Chondrocyte (in vitro differentiated cells): Measurements from ENCODE around the gene NUDT9. TPM values are rescaled to one million over a fixed set of nuclear protein-coding genes. Genes with fewer than 3 reads are reported as not detected.

Source experiments
- DNase-seq: peaks from one replicate; pipeline ENCODE4 v3.0.0; 2021; ENCODE audit warnings: mixed read lengths, low spot score
- H3K27ac Mint-ChIP-seq: one replicate; pipeline ENCODE4 v1.8.0; 2021; ENCODE audit warnings: mild to moderate bottlenecking, moderate library complexity, mixed read lengths; ENCODE audit not compliant: unreplicated experiment
- H3K27me3 Mint-ChIP-seq: 2 replicates; pipeline ENCODE4 v1.8.0; 2021; ENCODE audit warnings: low read depth, mixed read lengths
- H3K36me3 Mint-ChIP-seq: 2 replicates; pipeline ENCODE4 v1.8.0; 2021; ENCODE audit warnings: low read depth, mixed read lengths
- H3K4me1 Mint-ChIP-seq: 2 replicates; pipeline ENCODE4 v1.8.0; 2021; ENCODE audit warnings: low read depth, mild to moderate bottlenecking, mixed read lengths
- H3K4me3 Mint-ChIP-seq: one replicate; pipeline ENCODE4 v1.8.0; 2021; ENCODE audit warnings: mild to moderate bottlenecking, moderate library complexity, mixed read lengths; ENCODE audit not compliant: unreplicated experiment
- H3K9me3 Mint-ChIP-seq: 2 replicates; pipeline ENCODE4 v1.8.0; 2021; ENCODE audit warnings: low read depth, mixed read lengths
- total RNA-seq: library from RNA; stranded (reverse); gene quantifications from 3 replicates; pipeline ENCODE4 v1.2.1, GENCODE V29; 2021
- TF ChIP-seq, protein P1 (sequence below): fragments of 200-600 bp; sonication (generic); IDR thresholded peaks from 2 replicates; pipeline ENCODE4 v1.5.0; 2021; ENCODE audit warnings: antibody characterized with exemption, mild to moderate bottlenecking, moderate library complexity

The NUDT9 gene
- total RNA-seq, 1 donor from 2014 or later: 20.5 TPM

DNA sequence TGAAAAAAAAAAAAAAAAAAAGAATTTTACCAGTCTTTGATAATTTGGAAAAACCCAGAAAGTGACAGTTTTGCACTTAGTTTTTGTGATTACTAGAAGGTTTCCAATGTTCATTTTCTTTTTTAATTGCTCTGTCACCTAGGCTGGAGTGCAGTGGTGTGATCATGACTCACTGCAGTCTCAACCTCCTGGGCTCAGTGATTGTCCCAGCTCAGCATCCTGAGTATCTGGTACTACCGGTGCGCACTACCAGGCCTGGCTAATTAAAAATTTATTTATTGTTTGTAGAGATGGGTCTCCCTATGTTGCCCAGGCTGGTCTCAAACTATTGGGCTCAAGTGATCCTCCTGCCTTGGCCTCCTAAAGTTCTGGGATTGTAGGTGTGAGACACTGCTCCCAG lies 3.3 kb downstream of the NUDT9 start:
- H3K27ac Mint-ChIP-seq: no peak overlapping the region
- TF ChIP-seq, protein P1, sequence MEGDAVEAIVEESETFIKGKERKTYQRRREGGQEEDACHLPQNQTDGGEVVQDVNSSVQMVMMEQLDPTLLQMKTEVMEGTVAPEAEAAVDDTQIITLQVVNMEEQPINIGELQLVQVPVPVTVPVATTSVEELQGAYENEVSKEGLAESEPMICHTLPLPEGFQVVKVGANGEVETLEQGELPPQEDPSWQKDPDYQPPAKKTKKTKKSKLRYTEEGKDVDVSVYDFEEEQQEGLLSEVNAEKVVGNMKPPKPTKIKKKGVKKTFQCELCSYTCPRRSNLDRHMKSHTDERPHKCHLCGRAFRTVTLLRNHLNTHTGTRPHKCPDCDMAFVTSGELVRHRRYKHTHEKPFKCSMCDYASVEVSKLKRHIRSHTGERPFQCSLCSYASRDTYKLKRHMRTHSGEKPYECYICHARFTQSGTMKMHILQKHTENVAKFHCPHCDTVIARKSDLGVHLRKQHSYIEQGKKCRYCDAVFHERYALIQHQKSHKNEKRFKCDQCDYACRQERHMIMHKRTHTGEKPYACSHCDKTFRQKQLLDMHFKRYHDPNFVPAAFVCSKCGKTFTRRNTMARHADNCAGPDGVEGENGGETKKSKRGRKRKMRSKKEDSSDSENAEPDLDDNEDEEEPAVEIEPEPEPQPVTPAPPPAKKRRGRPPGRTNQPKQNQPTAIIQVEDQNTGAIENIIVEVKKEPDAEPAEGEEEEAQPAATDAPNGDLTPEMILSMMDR: no peak
- peaks cover 32% of the 10 kb centered on the region for H3K4me1 Mint-ChIP-seq
- H3K4me3 Mint-ChIP-seq: no peak overlapping the region
- no peaks in the 10 kb centered on the region for H3K36me3 Mint-ChIP-seq
- H3K27me3 Mint-ChIP-seq: no peaks in the 10 kb centered on the region
- DNase-seq: no peak
- no peaks in the 10 kb centered on the region for H3K9me3 Mint-ChIP-seq

DNA sequence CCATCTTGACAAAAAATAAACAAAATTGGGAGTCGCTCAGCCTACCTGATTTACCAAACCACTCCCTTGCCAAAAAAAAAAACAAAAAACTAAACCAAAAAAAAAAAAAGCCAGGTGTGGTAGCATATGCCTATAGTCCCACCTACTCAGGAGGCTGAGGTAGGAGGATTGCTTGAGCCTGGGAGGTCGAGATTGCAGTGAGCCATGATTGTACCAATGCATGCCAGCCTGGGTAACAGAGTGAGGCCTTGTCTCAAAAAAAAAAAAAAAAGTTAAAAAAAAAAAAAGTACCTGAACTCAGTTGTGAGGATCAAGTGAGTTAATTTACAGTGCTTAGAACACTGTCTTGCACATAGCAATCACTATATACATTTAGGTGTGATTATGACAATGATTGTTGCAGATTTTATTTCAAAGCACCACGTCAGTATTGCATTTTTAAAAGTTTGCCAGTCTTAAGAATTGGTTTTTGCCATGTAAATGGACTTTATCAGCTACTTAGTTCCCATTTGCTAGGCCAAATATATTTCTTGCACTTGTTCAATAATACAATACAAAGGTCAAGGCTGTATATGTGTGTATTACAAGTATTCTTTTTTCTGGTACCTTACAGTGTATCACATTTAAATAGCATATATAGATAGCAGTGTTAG lies 4.6 kb downstream of the NUDT9 start:
- no peak for DNase-seq
- no peaks in the 10 kb centered on the region for H3K27me3 Mint-ChIP-seq
- TF ChIP-seq, protein P1: no peak
- H3K4me1 Mint-ChIP-seq: peaks cover 24% of the 10 kb centered on the region
- H3K36me3 Mint-ChIP-seq: no peaks in the 10 kb centered on the region
- H3K9me3 Mint-ChIP-seq: no peaks in the 10 kb centered on the region
- no peak overlapping the region for H3K4me3 Mint-ChIP-seq
- H3K27ac Mint-ChIP-seq: no peak overlapping the region

DNA sequence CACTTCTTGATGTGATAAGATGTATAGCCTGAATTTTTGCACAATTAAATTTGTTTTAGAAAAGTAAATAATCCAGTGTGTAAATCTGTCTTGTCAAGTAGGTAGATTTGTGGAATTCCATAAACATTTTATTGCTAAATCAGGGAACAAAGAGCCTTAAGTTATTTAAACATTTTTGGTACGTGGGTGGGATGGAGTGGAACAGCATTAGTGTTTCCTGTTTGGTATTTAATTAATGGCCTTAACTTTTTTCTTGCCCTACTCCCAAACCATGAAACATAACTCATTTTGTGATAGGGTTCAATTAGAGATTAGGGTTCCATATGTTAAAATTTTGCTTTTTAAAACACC lies 5.1 kb downstream of the NUDT9 start:
- Mint-ChIP-seq H3K27ac (no peak overlapping the region), H3K36me3 (no peaks in the 10 kb centered on the region), H3K4me3 (no peak overlapping the region), H3K4me1 (peaks cover 20% of the 10 kb centered on the region), H3K9me3 (no peaks in the 10 kb centered on the region), H3K27me3 (no peaks in the 10 kb centered on the region)
- TF ChIP-seq, protein P1: no peak
- DNase-seq: no peak

DNA sequence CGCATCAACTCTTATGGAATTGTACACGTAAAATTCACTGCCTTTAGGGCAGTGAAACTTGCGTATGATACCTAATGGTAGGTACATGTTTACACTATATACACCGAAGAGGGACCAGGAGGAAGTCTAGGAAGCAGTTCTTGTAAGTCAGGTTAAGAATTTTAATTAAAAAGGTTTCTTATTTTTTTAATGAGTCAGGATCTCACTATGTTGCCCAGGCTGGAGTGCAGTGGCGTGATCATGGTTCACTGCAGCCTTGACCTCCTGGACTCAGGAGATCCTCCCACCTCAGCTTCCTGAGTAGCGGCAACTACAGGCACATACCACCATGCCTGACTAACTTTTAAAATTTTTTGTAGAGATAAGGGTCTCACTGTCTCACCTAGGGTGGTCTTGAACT lies 6.6 kb downstream of the NUDT9 start:
- TF ChIP-seq, protein P1: no peak

DNA sequence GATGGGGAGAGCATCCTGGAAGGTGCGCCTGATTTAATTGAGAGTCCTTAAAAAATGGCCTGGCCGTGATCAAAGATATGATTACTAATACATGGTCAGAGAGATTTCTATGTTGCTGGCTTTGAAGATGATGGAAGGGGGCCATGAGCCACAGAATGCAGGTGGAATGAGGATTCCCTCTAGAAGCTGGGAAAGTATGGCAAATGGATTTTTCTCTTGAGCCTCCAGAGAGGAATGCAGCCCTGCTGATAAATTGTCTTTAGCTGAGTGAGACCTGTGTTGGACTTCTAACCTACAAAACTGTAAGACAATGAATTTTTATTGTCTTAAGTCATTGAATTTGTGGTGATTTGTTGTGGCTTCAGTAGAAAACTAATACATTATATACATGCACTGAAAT lies 7.7 kb downstream of the NUDT9 start:
- DNase-seq: no peak
- no peaks in the 10 kb centered on the region for H3K27me3 Mint-ChIP-seq

More for the DNA sequence above, 6.6 kb downstream of the NUDT9 start:
- no peak for DNase-seq
- Mint-ChIP-seq H3K27ac (no peak overlapping the region), H3K36me3 (no peaks in the 10 kb centered on the region), H3K9me3 (no peaks in the 10 kb centered on the region), H3K27me3 (no peaks in the 10 kb centered on the region), H3K4me3 (no peak overlapping the region), H3K4me1 (peaks cover 12% of the 10 kb centered on the region)

More for the DNA sequence above, 7.7 kb downstream of the NUDT9 start:
- H3K4me3 Mint-ChIP-seq: no peak overlapping the region
- peaks cover 4% of the 10 kb centered on the region for H3K4me1 Mint-ChIP-seq
- H3K36me3 Mint-ChIP-seq: no peaks in the 10 kb centered on the region
- no peaks in the 10 kb centered on the region for H3K9me3 Mint-ChIP-seq
- TF ChIP-seq, protein P1: no peak
- no peak overlapping the region for H3K27ac Mint-ChIP-seq
